ENCODE measurements around the gene EIF2B2.

DNA sequence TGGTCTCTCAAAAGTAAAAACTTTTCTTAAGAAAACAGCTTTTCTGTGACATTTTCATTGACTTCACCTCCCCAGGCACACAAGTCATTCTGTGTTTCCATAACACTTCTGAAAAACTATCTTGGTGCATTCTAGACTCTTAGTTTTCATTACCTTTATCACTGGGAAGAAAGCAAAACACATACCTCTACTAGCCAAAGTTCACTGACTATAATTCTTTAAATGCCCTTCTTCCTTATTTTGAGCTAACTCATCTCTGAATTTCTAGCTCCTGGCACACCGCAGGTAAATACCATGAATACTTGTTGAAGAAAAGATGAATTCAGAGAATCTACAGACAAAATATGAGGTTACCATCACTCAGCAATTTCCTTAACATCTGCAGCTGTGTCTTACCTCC lies 27.4 kb downstream of the EIF2B2 start:
- TF ChIP-seq, protein P1, sequence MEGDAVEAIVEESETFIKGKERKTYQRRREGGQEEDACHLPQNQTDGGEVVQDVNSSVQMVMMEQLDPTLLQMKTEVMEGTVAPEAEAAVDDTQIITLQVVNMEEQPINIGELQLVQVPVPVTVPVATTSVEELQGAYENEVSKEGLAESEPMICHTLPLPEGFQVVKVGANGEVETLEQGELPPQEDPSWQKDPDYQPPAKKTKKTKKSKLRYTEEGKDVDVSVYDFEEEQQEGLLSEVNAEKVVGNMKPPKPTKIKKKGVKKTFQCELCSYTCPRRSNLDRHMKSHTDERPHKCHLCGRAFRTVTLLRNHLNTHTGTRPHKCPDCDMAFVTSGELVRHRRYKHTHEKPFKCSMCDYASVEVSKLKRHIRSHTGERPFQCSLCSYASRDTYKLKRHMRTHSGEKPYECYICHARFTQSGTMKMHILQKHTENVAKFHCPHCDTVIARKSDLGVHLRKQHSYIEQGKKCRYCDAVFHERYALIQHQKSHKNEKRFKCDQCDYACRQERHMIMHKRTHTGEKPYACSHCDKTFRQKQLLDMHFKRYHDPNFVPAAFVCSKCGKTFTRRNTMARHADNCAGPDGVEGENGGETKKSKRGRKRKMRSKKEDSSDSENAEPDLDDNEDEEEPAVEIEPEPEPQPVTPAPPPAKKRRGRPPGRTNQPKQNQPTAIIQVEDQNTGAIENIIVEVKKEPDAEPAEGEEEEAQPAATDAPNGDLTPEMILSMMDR (conservative IDR thresholded peaks at IDR 0.05 in 1 of 2, IDR thresholded peaks at IDR 0.05 in 1 of 2; ENCODE audit: extremely low read depth in 1 of 2, insufficient read depth in 1 of 2, low read depth in 1 of 2, low read length in 2 of 2) = no peak
- TF ChIP-seq EZH2 (IDR thresholded peaks at IDR 0.05; ENCODE audit: borderline replicate concordance, low read length) = no peak
